Measurements from ENCODE around the gene C1QL2.

C1QL2 gene

DNA sequence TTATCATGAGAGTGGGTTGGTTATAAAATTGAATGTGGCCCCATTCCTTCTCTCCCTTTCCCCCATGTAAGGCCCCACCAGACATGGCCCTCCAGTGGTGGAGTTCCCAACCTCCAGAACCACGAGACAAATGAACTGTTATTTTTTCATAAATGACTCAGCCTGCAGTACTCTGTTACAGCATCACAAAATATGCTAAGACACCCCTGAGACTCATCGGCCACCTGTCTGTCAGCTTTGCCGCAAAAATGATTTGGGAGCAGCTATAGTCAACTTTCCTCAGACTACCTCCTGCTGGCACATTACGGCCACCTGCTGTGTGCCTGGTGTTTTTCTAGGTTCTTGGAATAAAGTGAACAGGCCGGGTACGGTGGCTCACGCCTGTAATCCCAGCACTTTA is 21.4 kb upstream of the C1QL2 start:
- no peak for DNase-seq (ENCODE audit: low read depth, low spot score)

DNA sequence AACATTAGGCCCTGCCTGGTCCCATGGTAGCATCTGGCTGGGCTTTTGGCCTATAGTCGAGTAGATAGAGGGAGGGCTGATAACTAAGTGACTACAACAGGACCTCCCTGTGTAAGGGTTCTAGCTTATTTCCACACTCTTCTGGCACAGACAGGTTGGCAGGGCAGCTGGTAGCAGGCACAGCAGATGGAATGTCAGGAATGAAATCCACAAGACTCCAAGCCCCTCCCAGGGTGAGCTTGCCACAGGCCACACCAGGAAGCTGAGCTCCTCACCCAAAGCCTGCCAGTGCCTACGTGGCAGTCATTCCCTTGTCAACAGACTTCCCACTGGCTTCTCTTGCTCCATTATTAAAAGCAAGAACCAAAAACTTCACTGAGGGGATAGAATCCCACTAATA is 20.7 kb upstream of the C1QL2 start:
- no peak for DNase-seq (ENCODE audit: low read depth, low spot score)

- DNase-seq (ENCODE audit: low read depth, low spot score) = no peak
Measured at GRCh38 chr2:119178776-119179175, 20.2 kb upstream of the C1QL2 start.

DNA sequence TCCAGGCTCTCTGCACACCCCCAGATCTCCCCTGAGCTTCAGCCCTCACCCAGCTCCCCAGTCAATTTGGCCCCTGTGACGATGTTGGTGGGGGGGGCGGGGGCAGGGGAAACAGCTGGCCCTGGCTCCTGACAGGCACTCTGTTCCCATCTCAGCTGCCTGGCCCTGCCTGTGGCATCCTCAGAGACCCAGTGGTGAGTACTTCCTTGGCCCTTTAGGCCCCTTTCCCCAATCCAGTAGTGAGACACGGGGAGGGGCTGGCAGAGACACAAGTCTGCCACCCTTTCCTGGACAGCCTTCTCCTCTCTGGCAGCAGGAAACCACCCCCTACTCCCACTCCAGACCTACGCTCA is 19.3 kb upstream of the C1QL2 start:
- DNase-seq (ENCODE audit: low read depth, low spot score) = no peak

- DNase-seq (ENCODE audit: low read depth, low spot score) = no peak
Measured at GRCh38 chr2:119177171-119177837, 18.8 kb upstream of the C1QL2 start.

DNA sequence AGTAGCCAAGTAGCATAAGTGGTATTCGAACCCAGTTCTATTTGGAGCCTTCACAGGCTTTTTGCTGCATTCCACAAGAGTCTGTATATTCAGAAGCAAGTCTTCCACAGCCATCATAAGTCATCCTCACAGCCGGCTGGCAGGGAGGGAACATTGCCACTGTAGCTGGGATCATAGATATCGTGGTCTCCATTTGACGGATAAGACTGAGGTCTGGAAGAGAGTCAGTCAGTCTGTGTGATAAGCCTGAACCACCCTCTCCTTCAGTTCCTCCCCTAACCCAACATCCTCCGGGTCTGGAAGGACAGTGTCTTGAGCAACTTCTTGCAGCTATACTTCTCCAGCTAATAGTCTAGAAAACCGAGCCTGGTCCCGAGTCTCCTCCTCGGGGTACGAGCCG is 17.0 kb upstream of the C1QL2 start:
- no peak for DNase-seq (ENCODE audit: low read depth, low spot score)

- DNase-seq (ENCODE audit: low read depth, low spot score) = no peak
Measured at GRCh38 chr2:119174993-119175347, 16.4 kb upstream of the C1QL2 start.

DNA sequence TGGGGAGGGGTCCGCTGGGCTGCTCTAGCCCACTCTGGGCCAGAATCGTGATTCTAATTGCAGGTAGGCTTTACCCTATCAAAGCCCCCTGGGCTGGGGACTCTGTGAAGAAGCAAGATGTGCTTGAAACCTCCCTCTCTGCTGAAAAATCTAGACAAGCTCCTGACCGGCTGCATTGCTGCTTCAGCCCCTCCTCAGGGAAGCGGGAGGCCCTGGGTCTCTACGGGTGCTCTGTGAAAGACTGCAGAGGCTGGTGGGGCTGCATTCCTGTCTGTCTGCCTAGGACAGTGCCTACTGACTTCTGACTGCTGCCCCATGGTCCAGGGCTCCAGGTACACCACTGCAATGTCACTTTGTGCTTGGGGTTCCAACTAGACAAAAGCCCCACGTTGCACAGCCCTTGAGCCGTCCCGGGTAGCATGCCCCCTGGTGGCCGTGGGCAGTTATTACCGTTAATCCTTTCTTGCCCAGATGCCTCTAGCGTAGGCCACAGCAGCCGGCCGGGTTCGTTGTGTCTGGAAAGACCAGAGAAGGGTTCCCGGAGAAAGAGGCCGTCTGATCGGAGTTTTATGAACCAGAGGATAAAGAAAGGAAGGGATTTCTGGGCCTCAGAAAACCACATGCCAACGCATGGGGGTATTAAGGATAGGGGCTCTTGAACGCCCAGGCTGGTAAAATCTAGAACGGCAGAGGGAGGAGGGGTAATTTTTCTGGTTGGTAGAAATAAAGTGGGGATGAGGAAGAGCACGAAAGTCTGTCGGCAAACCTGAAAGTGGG is 15.9 kb upstream of the C1QL2 start:
- peak; percentile 16 for DNase-seq (ENCODE audit: low read depth, low spot score)

DNA sequence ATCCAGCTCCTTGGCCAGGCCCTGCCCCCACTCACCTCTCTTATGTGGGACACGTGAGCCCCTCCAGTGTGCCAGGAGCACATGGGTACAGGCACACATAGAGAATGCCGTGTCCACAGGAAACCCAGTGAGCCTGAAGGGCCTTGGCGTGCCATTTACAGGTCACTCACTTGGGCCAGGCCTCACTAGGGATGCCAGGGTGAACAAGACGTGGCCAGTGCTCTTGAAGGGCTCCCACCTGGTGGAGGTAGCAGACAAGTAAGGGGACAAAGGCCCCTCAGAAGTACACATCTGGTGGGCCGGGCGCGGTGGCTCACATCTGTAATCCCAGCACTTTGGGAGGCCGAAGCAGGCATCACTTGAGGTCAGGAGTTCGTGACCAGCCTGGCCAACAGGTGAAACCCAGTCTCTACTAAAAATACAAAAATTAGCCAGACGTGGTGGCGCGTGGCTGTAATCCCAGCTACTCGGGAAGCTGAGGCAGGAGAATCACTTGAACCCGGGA is 15.1 kb upstream of the C1QL2 start:
- no peak for DNase-seq (ENCODE audit: low read depth, low spot score)

DNA sequence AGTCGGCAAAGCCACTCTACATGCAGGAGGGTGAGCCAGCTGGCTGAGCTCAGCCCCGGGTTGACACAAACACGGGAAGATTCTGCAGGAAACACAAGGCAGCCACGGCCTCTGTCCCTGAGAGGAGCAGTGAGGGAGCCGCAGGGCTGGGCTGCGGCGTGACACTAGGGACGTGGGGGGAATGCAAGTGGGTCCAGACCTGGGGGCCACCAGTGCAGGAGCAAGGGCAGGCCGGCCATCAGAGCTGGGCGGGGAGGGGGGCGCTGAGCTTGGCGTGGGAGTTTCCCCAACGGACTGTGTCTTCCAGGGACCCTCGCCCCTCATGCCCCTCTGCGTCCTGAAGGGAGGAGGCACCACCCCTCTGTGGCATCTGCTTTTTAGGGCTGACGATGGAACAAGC is 12.0 kb upstream of the C1QL2 start:
- no peak for DNase-seq (ENCODE audit: low read depth, low spot score)

- DNase-seq (ENCODE audit: low read depth, low spot score) = no peak
Measured at GRCh38 chr2:119169717-119170116, 11.2 kb upstream of the C1QL2 start.

DNA sequence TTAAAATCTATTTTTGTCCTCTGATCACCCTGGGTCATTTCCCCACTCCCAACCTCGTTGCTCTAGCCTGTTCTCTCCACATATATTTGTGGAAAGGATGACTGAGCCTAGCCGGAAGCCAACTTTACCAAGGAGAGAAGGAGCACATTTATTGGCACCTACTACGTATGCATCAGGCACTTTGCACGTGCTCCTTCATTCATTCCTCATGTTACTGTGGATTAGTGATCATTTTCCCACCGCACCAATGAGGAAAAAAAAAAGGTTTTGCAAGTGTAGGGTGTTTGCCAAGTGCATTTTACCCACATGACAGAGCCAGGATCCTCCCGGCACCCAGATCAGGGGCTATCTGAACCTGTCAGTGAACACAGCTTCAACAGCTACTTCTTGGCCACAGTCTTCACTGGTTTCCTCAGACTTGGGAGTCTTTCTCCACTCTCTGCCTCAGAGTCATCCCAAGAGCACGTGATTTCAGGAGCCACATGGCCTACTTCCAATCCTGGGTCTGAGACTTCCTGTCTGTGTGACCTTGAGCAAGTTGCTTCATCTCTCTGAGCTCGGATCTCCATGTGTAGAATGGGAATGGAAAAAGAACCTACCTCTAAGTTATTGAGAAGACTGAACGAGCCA is 1.9 kb upstream of the C1QL2 start:
- DNase-seq (ENCODE audit: low read depth, low spot score) = no peak

- no peak for DNase-seq (ENCODE audit: low read depth, low spot score)
Measured at GRCh38 chr2:119157850-119158511, 570 bp downstream of the C1QL2 start.

GRCh38 chr2:119156891-119157773 is 1.4 kb downstream of the C1QL2 start:
- DNase-seq (ENCODE audit: low read depth, low spot score) = no peak

DNA sequence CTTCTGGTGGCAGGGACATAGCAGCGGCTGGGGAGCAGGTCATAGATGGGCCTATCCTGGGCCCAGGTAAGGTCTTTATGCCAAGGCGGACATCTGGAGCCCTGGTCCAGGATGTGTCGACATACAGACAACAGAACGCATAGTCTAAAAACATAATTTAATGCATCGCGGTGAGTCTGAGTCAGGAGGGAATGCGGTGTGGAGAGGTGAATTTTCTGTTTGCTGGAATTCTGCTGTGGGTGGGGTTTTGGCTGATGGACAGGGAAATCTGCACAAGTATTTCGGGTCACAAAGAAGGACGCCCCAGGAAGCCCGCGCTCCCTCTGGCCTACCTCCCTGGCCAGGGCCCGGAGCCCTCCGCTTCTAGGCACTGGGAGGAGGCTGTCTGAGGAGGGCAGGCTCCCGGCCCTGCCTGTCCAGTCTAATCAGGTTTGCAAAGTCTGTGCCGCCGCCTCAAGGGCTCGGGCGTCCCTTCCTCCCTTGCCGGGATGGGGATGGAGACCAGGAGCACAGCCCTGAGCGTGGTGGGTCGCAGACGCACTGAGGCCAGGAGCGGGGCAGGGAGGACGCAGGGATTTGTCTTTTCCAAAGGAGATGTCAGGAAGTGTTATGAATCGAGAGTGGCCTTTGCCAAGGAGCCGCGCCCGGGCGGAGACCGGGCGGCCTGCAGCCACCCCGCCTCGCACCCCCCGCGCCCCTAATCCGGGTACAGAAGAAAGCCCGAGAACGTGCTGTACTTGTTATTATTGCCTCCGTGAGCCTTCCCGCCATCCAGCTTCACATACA is 2.3 kb downstream of the C1QL2 start:
- DNase-seq (ENCODE audit: low read depth, low spot score) = no peak

- no peak for DNase-seq (ENCODE audit: low read depth, low spot score)
Measured at GRCh38 chr2:119155633-119156032, 2.9 kb downstream of the C1QL2 start.

GRCh38 chr2:119154076-119154475 is 4.5 kb downstream of the C1QL2 start:
- no peak for DNase-seq (ENCODE audit: low read depth, low spot score)

- no peak for DNase-seq (ENCODE audit: low read depth, low spot score)
Measured at GRCh38 chr2:119149611-119150010, 8.9 kb downstream of the C1QL2 start.

DNA sequence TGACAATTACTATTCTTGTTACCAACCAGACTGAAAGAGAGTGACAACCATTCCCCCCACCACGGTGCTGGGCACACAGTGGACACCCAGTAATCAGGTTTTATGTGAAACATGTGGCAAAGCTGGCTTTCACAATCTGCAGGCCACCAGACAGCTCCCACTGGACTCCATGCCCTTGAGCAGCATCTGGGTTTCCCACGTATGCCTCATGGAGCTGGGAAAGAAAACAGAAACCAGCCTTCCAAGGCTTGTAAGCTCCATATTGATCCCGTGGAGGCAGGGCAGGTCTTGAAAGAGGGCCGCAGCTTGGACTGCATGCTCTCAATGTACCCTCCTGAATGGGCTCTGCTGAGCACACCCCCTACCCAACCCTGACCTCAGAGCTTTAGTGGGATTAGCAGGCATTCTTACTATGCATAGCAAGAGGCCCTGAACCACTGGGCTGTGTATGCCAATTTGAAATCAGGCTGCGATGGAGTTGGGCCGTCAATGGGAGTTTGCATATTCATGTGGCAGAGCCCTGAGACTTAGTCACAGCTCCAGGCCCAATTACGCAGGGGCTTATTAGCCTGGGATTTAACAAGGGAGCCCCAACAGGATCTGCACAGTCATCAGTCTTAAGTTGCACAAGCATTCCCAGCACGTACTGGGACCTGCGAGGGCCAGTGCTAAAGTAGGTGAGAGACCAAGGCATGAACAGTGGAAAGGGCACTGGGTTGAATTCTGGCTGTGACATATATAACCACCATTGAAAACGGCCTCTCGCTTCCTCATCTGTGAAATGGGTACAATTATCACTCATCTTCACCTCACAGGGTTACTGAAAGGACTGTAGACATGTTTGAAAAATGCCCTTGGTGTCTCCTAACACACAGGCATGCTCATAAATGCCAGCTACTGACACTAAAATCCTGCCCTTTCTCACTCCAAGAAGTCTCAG is 10.5 kb downstream of the C1QL2 start:
- no peak for DNase-seq (ENCODE audit: low read depth, low spot score)

Data from activated naive CD8-positive, alpha-beta T cell treated with anti-CD3 and anti-CD28 coated beads, Interleukin-2, amount 50 U/mL, for 16 hours (primary cell).